Gastrocnemius medialis (tissue), 4 donors: ENCODE data around the gene SPINT2. TPM values are rescaled to one million over a fixed set of nuclear protein-coding genes. Genes with fewer than 3 reads are reported as not detected.

Experiments
- ATAC-seq, 2 donors: fragments of 150-250 bp; one replicate each; pipeline ENCODE4 v1.9.1; 2016
- DNase-seq, 2 donors: peaks; one replicate each; pipeline ENCODE4 v3.0.0-alpha.2; 2019
- H3K27ac ChIP-seq, 4 donors: fragments of 200-600 bp; sonication (generic); 1 replicate in 1 of 4; 2 replicates in 3 of 4; pipeline ENCODE4 v1.5.1; 2016 to 2018; ENCODE audit warnings: mild to moderate bottlenecking in 2 of 4, moderate library complexity in 1 of 4
- H3K27me3 ChIP-seq, 3 donors: fragments of 200-600 bp; sonication (generic) in 2 of 3; 1 replicate in 1 of 3; 2 replicates in 2 of 3; pipeline versions ENCODE4 v1.5.1 to v1.6.0; 2016 to 2019; ENCODE audit warnings: mild to moderate bottlenecking in 1 of 3, moderate library complexity in 1 of 3
- H3K36me3 ChIP-seq, 2 donors: fragments of 200-600 bp; sonication (generic) in 1 of 2; one replicate each; pipeline ENCODE4 v1.5.1; 2017 to 2018
- H3K4me1 ChIP-seq, 2 donors: fragments of 200-600 bp; sonication (generic) in 1 of 2; one replicate each; pipeline ENCODE4 v1.5.1; 2016 to 2017; ENCODE audit warnings: mild to moderate bottlenecking in 2 of 2
- H3K4me3 ChIP-seq, 4 donors: fragments of 200-600 bp; sonication (generic) in 3 of 4; 1 replicate in 1 of 4; 2 replicates in 3 of 4; pipeline ENCODE4 v1.5.1; 2016 to 2019; ENCODE audit warnings: mild to moderate bottlenecking in 2 of 4
- H3K9me3 ChIP-seq, 3 donors: fragments of 200-600 bp; sonication (generic) in 2 of 3; 1 replicate in 1 of 3; 2 replicates in 2 of 3; pipeline ENCODE4 v1.5.1; 2016 to 2019
- CTCF ChIP-seq, 5 experiments: fragments of 450-650 bp in 3 of 5; fragments of 200-600 bp in 2 of 5; sonication (generic) in 2 of 5; IDR thresholded peaks in 4 of 5; conservative IDR thresholded peaks in 1 of 5; 1 replicate in 4 of 5; 2 replicates in 1 of 5; pipeline ENCODE4 v1.5.1; 2016 to 2019; ENCODE audit warnings: antibody characterized with exemption in 5 of 5, mild to moderate bottlenecking in 3 of 5, moderate library complexity in 3 of 5
- POLR2A ChIP-seq, 2 donors: fragments of 450-650 bp; IDR thresholded peaks; one replicate each; pipeline ENCODE4 v1.6.1; 2017; ENCODE audit warnings: antibody characterized with exemption in 2 of 2, mild to moderate bottlenecking in 2 of 2, moderate library complexity in 2 of 2
- in situ Hi-C, 4 donors: fragments of 200-750 bp; cut with MboI; loops; one replicate each; pipeline versions ENCODE4 v1.15.0 to v1.8.0; 2017; ENCODE audit warnings: low sequenced_read_pairs in 4 of 4
- intact Hi-C: fragments of 100-400 bp; cut with DNase I; formaldehyde crosslinking; loops from one replicate; pipeline ENCODE4 v1.15.1; 2023; ENCODE audit warnings: low total_unique reads
- total RNA-seq, 4 donors: library from RNA; depleted of rRNA; stranded (reverse); fragments of >200 nt; gene quantifications; one replicate each; pipeline versions ENCODE4 v1.1.0 to v1.2.3, GENCODE V29; 2016

SPINT2 gene
- total RNA-seq, 4 donors from 2014 or later: 0.26 to 4.0 (median 1.6) TPM

DNA sequence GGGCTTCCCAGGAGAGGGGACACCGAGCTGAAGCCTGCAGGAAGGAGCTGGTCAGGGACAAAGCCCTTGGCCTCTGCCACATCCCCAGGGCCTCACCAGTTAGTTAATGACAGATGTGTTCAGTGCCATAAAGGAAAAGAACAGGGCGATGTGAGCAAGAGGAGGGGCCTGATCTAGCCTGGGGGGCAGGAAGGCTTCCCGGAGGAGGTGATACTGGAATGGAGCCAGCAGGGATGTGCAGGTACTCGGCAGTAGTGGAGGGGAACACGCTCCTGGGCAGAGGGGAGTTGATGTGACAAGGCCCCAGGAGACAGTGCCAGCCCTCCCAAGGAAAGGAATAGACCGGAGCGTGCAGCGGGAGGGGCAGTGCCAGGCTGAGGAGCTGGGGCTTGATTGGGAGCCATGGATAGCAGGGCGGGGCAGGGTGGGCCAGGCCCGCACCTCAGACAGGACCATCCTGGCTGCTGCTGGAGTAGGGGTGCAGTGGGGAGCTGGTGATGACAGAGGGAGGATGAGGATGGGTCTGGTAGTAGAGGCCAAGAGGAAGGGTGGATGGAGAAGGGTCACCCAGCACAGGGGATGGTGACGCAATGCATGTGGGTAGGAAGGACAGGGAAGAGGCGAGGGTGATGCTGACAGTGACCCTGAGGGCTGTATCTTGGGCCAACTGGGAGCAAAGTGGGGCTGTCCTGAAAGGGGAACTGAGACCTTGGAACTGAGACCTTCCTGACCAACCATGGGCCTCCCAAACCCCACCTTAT lies 43.8 kb downstream of the SPINT2 start:
- TF ChIP-seq POLR2A (IDR thresholded peaks at IDR 0.05) (no peak), CTCF (IDR thresholded peaks at IDR 0.05 in 4 of 5, conservative IDR thresholded peaks at IDR 0.05 in 1 of 5) (no peak)
- no peaks in the 10 kb centered on the region for H3K4me1 ChIP-seq
- no peaks in the 10 kb centered on the region for H3K27me3 ChIP-seq
- in situ Hi-C loops: no loop called here
- H3K4me3 ChIP-seq: no peak overlapping the region
- intact Hi-C loops: no loop called here
- no peak overlapping the region for H3K27ac ChIP-seq
- DNase-seq (no peak), ATAC-seq (no peak)
- peaks cover 0 to 30% of the 10 kb centered on the region in 2 donors for H3K36me3 ChIP-seq
- H3K9me3 ChIP-seq: no peaks in the 10 kb centered on the region

GRCh38 chr19:38308926-38309614 lies 44.7 kb downstream of the SPINT2 start:
- ATAC-seq (no peak), DNase-seq (no peak)
- H3K36me3 ChIP-seq: peaks cover 0 to 30% of the 10 kb centered on the region in 2 donors
- no peaks in the 10 kb centered on the region for H3K9me3 ChIP-seq
- intact Hi-C loops: no loop called here
- no peak overlapping the region for H3K4me3 ChIP-seq
- in situ Hi-C loops: no loop called here
- TF ChIP-seq CTCF (IDR thresholded peaks at IDR 0.05 in 4 of 5, conservative IDR thresholded peaks at IDR 0.05 in 1 of 5) (no peak), POLR2A (IDR thresholded peaks at IDR 0.05) (no peak)
- H3K27ac ChIP-seq: no peak overlapping the region
- H3K27me3 ChIP-seq: no peaks in the 10 kb centered on the region
- no peaks in the 10 kb centered on the region for H3K4me1 ChIP-seq

- DNase-seq (no peak), ATAC-seq (no peak)
- H3K27ac ChIP-seq: no peak overlapping the region
- in situ Hi-C loops: no loop called here
- H3K9me3 ChIP-seq: no peaks in the 10 kb centered on the region
- H3K4me3 ChIP-seq: no peak overlapping the region
- TF ChIP-seq CTCF (IDR thresholded peaks at IDR 0.05 in 4 of 5, conservative IDR thresholded peaks at IDR 0.05 in 1 of 5) (no peak), POLR2A (IDR thresholded peaks at IDR 0.05) (no peak)
- no peaks in the 10 kb centered on the region for H3K4me1 ChIP-seq
- H3K36me3 ChIP-seq: peaks cover 0 to 26% of the 10 kb centered on the region in 2 donors
- H3K27me3 ChIP-seq: no peaks in the 10 kb centered on the region
- intact Hi-C loops: no loop called here
These were observed 45.4 kb downstream of the SPINT2 start for GRCh38 chr19:38309615-38310278.

DNA sequence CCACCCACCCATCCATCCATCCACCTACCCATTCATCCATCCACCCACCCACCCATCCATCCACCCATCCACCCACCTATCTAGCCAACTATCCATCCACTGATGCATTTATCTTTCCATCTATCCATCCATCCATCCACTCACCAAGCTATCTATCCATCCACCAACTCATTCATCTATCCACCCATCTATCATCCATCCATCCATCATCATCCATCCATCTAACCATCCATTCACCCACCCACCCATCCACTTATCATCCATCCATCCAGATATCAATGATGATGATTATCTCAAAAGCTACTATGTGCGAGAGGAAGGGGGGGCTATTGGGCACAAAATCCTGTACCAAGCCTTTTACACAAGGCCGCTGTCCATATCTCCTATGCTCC lies 45.9 kb downstream of the SPINT2 start:
- peaks cover 0 to 22% of the 10 kb centered on the region in 2 donors for H3K36me3 ChIP-seq
- intact Hi-C loops: no loop called here
- no peak for ATAC-seq
- DNase-seq: no peak
- no peaks in the 10 kb centered on the region for H3K9me3 ChIP-seq
- H3K27me3 ChIP-seq: no peaks in the 10 kb centered on the region
- no peak overlapping the region for H3K4me3 ChIP-seq
- no peak for TF ChIP-seq POLR2A (IDR thresholded peaks at IDR 0.05)
- TF ChIP-seq CTCF (IDR thresholded peaks at IDR 0.05 in 4 of 5, conservative IDR thresholded peaks at IDR 0.05 in 1 of 5): no peak
- no peak overlapping the region for H3K27ac ChIP-seq
- in situ Hi-C loops: no loop called here
- H3K4me1 ChIP-seq: peaks cover 0 to 2% of the 10 kb centered on the region in 2 donors
